ENCODE data around the gene EPHX1.

The EPHX1 gene

DNA sequence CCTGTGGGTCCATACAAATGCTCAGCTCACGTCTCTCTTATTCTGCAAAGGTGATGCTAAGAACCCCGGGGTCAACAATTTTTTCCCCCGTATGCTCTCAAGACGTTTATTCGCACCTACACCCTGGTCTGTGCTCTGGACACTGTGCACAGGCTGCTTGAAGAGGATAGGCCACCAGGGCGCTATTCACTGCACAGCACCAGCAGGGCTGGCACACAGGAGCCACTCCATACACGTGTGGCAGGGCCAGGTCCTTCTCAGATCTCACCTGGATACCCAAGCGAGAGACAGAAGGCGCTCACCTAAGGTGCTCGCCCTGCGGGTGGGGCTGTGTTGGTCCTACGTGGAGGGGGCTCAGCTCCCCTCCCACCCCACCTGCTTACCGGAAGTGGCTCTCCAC, 55.6 kb downstream of the EPHX1 start:
- DNase-seq: no peak

DNA sequence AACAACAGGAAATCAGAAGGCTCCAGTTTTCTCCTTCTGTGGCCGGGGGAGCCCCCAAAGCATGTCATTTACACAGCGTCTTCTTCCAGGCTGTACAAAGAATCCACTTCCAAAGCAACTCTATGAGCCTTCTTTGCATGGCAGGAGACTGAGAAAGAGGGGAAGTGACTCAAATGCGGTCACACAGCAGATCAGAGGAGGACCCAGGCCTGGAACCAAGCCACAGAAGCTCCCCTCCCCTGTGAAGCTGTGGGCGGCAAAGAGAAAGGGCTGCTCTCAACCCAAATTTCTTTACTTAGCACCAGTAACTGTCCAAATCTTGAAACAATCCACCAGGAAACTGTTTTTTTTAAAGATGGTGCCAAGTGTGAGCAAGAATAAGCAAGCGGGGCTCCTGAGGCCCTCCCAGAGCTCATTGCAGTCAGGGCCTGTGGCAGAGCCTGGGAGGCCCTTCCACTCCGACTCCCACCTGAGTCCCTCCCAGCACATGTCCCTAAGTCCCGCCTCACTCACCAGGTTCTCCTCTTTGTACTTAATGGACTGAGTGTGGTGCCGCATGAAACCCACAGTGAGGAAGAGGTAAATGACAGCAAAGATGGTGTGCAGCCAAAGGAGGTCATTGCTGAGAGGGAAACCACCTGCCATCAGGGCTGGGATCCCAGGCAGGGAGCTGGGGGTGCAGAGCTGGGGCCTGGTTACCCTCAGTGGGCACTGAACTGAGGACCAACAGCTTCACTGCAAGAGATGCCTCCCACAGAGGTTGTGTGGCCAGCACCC, 56.3 kb downstream of the EPHX1 start:
- peak in 3 of 4 experiments; percentile 13 to 55 (median 41) for DNase-seq

DNA sequence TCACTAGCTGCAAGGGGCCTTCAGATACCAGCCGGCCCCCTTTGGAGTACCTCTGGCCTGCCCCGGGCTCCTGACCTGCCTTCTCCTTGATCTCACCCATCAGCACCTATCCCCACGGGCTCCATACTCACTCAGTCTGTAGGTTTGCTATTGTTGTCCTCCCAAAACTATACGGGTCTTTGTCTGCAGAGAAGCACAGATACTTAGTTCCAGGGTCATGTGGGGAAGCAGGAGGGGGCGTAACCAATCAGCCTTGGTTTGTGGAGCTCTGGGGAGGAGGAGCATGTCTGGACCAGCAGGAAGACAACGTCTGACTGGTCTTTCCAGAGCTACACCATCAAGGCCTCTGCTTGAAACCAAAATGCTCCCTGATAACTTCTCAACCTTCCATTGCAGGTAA, 57.1 kb downstream of the EPHX1 start:
- DNase-seq: no peak

GRCh38 chr1:225868631-225869330, 58.9 kb downstream of the EPHX1 start:
- no peak for DNase-seq

GRCh38 chr1:225870911-225871310, 61.0 kb downstream of the EPHX1 start:
- no peak for DNase-seq

GRCh38 chr1:225871359-225872074, 61.6 kb downstream of the EPHX1 start:
- DNase-seq: no peak

- DNase-seq: no peak
Observed at GRCh38 chr1:225872075-225872430, 62.1 kb downstream of the EPHX1 start.

DNA sequence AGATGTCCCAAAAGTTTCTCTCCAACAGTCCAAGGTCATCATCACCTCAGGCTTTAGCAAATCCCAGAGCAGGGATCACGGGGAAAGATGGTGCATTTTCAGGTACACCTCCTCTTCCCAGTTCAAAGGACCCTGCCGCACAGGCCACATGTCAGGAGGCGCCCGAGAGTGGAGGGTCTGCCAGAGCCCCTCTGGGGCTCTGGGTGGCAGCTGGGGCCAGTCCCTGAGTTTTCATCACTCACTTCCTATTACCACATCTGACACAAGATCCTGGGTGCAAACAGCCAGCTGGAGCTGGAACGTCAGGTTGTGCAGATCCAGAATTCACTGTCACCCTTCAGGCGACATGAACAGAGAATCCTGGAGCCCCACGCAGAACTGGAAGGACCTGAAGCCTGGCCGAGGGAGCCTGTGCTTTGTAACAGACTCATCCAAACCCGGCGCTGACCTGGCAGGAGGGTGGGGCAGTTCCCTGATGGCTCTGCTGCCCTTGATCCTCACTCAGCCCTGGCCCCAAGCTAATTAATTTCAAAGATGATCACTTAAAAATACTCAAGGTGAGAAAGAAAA, 63.4 kb downstream of the EPHX1 start:
- no peak for DNase-seq

DNA sequence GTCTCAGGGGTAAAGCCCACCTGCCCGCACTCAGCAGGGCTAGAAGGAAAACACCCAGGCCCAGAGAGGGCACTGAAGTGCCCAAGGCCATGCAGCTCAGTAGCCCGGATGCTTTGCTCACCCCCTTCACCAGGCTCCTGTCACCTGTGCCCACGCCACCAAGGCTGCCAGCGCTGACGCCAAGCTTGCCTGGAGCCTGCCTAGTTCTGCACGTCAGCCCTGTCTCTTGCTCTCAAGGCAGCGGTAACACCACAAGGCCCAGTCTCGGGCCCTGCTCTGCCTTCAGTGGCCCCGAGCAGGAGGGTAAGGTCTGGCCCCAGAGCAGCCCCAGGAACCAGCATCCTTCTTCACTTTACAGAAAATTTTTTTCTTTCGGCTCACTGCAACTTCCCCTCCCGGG, 64.5 kb downstream of the EPHX1 start:
- no peak for DNase-seq

DNA sequence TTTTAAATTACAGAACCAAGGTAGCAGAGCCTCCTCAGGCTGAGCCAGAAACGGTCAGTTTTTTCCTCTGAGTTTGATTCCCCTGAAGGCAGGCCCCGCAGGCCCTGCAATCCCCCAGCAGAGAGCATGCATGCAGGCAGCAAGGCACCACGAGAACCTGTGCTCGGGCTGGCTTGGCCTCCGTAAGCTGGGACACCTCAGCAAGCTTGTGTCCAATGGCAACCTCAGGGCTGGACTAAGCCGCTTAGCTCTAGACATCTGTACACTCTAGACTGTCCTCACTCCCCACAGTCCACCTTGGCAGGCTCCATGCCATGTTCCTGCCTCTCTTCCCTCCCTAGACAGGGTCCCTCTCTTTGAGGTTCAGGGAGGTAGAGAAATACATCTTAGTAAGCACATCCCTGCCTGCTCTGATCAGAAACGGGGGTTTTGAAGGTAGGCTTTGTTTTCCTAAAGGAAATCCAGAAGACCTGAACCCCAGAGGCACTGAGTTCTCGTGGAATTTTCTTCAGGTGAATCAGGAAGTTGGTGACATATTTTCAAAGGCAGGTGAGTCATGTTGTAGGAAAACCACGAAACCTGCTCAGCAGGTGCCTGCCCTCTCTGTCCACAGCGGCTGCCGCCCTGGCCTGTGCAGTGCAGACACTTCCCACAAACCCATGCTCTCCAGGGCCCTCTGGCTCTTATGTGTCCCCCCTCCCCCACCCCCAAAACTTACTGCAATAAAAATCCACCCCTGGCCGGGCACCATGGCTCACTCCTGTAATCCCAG, 65.3 kb downstream of the EPHX1 start:
- no peak for DNase-seq

GRCh38 chr1:225876900-225877510, 67.1 kb downstream of the EPHX1 start:
- no peak for DNase-seq

DNA sequence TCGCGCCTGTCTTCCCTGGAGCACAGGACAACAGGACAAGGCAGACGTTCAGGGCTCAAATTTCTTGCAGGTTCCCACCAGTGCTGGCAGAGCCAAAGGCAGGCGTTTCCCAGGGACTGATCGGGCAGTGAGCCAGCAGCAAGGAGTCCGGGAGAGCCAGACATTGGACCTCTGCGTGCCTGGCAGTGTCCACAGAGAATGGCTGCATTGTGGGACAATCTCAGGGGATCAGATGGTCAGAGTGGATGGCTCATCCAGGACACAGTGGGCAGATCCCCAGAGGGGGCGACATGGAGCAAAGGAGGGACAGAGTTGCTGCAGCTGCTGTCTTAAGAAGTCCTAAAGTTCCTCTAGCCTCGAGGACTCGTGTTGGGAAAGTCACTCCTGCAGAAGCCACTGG, 67.7 kb downstream of the EPHX1 start:
- no peak for DNase-seq

DNA sequence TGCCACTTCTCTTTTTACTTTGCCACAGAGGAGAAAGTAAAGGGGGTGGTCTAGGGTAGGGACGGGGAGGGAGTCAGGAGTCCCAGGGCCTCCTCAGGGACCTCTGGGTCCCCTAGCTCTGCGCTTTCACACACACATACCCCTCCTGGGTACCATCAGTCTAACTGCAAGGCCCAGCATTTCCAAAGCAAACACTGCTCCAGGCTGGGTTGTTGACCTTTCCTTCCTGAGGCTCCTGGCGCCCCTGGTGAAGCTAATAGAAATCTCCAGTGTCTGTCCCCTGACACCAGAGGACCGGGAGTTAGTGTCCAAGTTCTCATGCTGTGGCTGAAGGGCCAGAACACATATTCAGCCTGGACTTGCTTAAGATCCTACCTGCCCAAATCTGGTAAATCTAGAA, 68.4 kb downstream of the EPHX1 start:
- no peak for DNase-seq

- DNase-seq: peak in 1 of 4 experiments; percentile 16
Observed at GRCh38 chr1:225879521-225880221, 69.7 kb downstream of the EPHX1 start.

DNA sequence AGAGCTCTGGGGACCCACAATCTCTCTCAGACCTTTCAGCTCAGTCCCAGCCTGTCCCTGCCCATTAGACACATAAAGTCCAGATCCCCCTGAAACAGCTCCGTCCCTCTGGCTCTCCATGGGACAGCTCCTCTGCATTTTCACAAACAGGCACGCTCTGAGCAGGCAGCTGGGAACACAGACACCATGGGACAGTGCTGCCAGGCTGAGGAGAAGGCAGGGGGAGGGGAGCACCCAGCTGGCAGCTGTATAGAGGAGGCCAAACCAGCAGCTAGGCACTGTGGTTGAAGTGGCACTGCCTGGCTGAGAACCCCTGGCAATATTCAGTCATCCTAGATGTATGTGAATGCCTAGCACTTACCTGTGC, 70.3 kb downstream of the EPHX1 start:
- DNase-seq: no peak

DNA sequence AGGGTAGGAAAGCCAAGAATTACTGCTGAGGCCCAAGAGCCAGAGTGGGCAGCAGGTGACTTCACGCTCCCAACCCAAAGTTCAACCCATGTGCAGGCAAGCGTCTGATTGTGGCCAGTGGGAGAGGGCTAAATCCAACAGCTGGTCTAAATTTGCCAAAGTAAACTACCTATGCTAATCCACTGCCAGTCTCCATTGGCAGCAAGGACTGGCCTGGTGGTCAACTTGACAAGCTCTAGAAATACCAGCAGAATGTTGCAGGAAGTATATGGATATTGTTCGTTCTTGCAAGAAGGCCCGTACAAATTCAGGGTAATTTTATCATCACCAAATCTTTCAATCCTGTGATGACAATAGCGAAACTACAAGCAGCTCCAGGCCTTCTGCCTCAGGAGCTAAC, 70.7 kb downstream of the EPHX1 start:
- no peak for DNase-seq

- peak in 2 of 4 experiments; percentile 23 to 29 for DNase-seq
Observed at GRCh38 chr1:225881081-225881958, 71.4 kb downstream of the EPHX1 start.

DNA sequence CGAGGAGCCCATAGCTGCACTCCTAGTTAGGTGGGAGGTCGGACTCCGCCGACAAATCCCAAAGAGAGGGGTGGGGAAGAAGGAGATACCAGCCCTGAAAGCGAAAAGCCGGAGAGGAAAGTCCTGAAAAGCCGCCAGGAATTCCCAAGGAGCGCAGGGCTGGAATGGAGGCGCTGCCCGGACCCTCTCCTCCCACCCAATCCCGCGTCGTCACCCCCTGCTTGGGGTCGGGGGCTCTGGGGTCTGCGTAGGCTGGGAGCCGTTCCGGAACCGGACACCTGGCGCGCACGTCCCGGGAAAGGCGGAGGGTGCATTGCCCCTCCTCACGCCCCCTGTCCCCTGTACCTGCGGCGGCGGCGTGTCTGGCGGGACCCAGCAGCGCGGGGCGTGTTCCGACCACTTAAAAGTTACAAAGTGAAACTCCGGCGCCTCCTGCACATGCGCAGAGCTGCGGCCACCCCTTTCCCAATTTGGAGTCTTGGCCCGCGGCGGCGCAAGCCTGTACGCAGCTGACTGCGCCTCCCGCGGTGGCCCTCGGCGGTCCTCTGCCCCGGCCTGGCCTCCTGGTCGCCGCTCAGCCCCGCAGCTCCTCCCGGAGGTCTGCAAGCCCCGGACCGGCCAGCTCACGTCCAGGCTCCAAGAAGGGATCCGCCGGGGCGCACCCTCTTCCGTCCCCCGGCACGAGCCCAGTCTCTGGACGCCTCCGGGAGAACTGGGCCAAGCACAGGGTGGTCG, 72.2 kb downstream of the EPHX1 start, which contains the start of gene TMEM63A:
TSS of gene TMEM63A (minus strand) at position 422 of the 735 bp plus-strand sequence. CDS start 4,800 bp downstream, outside the sequence.
- peak; percentile 56 to 85 (median 74) for DNase-seq

Data from activated naive CD4-positive, alpha-beta T cell (primary cell).